Erythroblast (primary cell): ENCODE results near the gene NBEA.

Experiments used
- DNase-seq, 2 experiments: peaks; one replicate each; lab custom pipeline; 2025; lab: John Stamatoyannopoulos, UW
- GATA1 ChIP-seq: IDR thresholded peaks from 2 replicates; pipeline ENCODE4 v1.6.1; 2011; ENCODE audit warnings: low read depth, mild to moderate bottlenecking, control low read depth, low read length, moderate library complexity
- POLR2A ChIP-seq: IDR thresholded peaks from 2 replicates; pipeline ENCODE4 v1.6.1; 2011; ENCODE audit warnings: mild to moderate bottlenecking, low read length

NBEA gene

DNA sequence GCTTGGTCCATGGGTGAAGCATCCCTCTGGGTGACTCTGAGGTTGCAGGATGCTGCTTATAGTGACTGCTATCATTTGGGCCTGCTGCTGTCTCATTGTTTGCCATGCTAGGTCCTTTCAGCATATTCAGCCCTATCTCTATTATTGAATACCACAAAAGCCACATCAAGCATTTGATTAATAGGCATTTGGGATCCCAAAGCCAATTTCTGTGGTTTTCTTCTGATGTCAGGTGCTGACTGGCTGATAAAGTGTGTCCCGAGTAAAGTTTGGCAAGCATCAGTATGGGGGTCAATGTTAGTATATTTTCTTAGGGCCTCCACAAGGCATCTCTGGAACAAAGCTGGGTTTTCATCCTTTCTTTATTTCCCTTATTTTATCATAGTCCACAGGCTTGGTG, 204.6 kb downstream of the NBEA start:
- TF ChIP-seq GATA1 (no peak), POLR2A (no peak)
- DNase-seq = no peak

DNA sequence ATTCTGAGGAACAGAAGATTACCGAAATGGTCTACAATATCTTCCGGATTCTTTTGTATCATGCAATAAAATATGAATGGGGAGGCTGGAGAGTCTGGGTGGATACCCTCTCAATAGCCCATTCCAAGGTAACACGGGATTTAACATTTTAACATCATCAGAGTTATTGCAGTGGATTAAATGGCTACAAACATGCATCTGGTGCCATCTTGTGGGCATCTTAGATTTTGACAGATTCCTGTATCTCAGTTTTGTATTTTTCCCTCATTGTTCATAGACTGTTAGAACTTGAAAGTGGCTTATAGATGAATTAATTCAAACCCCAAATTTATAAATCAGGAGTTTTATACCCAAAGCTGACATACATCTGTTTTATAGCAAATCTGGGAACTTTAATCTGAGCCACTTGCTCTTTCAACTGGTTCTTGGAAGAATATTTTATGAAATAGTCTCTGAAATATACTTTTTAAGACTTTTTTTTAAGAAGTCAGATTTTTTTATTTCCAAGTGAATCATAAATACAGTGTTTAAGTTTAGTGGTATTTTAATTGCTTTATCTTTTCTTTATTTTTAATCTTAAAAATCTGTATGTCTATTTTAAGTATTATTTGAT, 215.2 kb downstream of the NBEA start:
- TF ChIP-seq GATA1 (no peak), POLR2A (no peak)
- DNase-seq = peak; percentile 19 to 52

DNA sequence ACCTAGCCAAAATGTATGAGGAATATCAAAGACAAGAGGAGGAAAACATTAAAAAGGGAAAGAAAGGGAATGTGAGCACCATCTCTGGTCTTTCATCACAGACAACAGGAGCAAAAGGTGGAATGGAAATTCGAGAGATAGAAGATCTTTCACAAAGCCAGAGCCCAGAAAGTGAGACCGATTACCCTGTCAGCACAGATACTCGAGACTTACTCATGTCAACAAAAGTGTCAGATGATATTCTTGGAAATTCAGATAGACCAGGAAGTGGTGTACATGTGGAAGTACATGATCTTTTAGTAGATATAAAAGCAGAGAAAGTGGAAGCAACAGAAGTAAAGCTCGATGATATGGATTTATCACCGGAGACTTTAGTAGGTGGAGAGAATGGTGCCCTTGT, 217.0 kb downstream of the NBEA start:
- DNase-seq = no peak

DNA sequence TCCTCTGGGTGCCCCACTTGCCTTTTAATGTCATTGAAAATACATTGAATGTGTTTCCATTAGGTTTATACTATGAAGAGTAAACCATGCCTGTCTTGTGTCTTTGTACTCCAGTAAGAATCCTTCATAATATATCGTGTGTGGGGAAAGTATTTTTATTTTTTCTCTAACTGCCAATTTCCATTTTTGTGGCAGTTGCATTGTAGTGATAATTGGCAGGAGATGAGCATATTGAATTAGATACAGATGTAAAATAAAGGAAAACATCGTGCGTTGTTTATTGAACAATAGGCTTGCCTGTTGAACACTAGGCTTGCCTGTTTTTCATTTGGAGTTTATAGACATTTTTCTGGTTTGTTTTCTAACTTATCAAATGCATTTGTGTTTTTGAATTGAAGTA, 218.8 kb downstream of the NBEA start:
- no peak for DNase-seq
- no peak for TF ChIP-seq GATA1
- TF ChIP-seq POLR2A = no peak

More for the DNA sequence above, 217.0 kb downstream of the NBEA start:
- TF ChIP-seq POLR2A = no peak

- DNase-seq = no peak
Measured at GRCh38 chr13:35162420-35162819, 220.3 kb downstream of the NBEA start.

GRCh38 chr13:35163674-35164073, 221.6 kb downstream of the NBEA start:
- TF ChIP-seq POLR2A = no peak
- no peak for TF ChIP-seq GATA1
- no peak for DNase-seq

More at GRCh38 chr13:35162420-35162819, 220.3 kb downstream of the NBEA start:
- no peak for TF ChIP-seq GATA1
- TF ChIP-seq POLR2A = no peak

GRCh38 chr13:35164324-35164932, 222.4 kb downstream of the NBEA start:
- TF ChIP-seq GATA1 (no peak), POLR2A (no peak)
- DNase-seq = peak; percentile 10 to 52

DNA sequence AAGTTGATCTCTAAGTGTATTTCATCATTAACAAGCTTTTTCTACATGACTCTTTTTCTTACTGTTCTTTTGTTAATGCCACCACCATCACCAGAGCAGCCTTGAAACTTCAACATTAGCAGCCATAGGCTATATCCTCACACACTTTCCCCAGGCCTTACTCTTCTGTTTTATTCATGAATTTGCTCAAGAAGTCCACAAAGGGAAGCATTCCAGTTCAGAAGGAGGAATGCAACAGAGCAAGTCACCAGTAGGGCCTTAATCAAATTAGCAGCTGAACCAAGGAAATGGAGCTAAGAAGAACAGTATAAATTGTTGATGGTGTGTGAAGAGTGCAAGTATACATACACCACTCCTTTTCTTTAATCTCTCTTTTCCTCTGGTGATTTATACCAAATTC, 223.1 kb downstream of the NBEA start:
- DNase-seq = no peak
- TF ChIP-seq GATA1 (no peak), POLR2A (no peak)

- DNase-seq = no peak
- TF ChIP-seq GATA1 (no peak), POLR2A (no peak)
Measured at GRCh38 chr13:35179494-35179893, 237.4 kb downstream of the NBEA start.

GRCh38 chr13:35179920-35180663, 238.0 kb downstream of the NBEA start:
- TF ChIP-seq GATA1 = no peak
- DNase-seq = no peak

GRCh38 chr13:35190241-35190640, 248.2 kb downstream of the NBEA start:
- no peak for DNase-seq
- TF ChIP-seq GATA1 (no peak), POLR2A (no peak)

GRCh38 chr13:35191883-35192282, 249.8 kb downstream of the NBEA start:
- DNase-seq = no peak
- TF ChIP-seq GATA1 = no peak
- no peak for TF ChIP-seq POLR2A

- TF ChIP-seq POLR2A (no peak), GATA1 (no peak)
- no peak for DNase-seq
Measured at GRCh38 chr13:35198613-35199200, 256.6 kb downstream of the NBEA start.

DNA sequence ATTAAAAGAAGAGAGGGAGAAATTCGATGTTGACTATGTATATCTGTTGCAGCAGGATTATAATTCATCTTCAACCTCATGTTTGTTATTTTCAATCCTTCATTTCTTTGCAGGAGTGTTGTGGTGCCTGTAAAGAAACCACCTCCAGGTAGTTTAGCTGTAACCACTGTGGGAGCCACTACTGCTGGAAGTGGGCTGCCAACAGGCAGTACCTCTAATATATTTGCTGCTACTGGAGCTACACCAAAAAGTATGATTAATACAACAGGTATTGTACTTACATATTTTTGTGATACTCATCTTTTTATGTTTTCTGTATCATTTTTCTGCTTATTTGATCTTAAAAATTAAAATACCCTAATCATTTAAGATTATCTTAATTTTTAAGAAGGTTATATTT, 266.5 kb downstream of the NBEA start:
- TF ChIP-seq GATA1 (no peak), POLR2A (no peak)
- DNase-seq = no peak
